ENCODE data around the gene ADAMTS9.

ADAMTS9 gene

GRCh38 chr3:64687781-64688604, at the start of gene ADAMTS9:
ADAMTS9 (minus strand) TSS chr3:64688000; CDS start chr3:64687657, 343 bp downstream.
- DNase-seq, result peak; percentile 54

- DNase-seq, result no peak
Observed at GRCh38 chr3:64732576-64732975, 44.8 kb upstream of the ADAMTS9 start.

GRCh38 chr3:64730681-64731080, 42.9 kb upstream of the ADAMTS9 start:
- DNase-seq, result no peak

GRCh38 chr3:64728994-64729393, 41.2 kb upstream of the ADAMTS9 start:
- DNase-seq, result no peak

GRCh38 chr3:64728428-64728827, 40.6 kb upstream of the ADAMTS9 start:
- no peak for DNase-seq

- DNase-seq, result no peak
Observed at GRCh38 chr3:64726414-64727090, 38.8 kb upstream of the ADAMTS9 start.

GRCh38 chr3:64718976-64719375, 31.2 kb upstream of the ADAMTS9 start:
- no peak for DNase-seq

- DNase-seq, result no peak
Observed at GRCh38 chr3:64717872-64718613, 30.2 kb upstream of the ADAMTS9 start.

- no peak for DNase-seq
Observed at GRCh38 chr3:64717411-64717810, 29.6 kb upstream of the ADAMTS9 start.

GRCh38 chr3:64716110-64716710, 28.4 kb upstream of the ADAMTS9 start:
- DNase-seq, result no peak

- DNase-seq, result no peak
Observed at GRCh38 chr3:64715211-64715982, 27.6 kb upstream of the ADAMTS9 start.

- DNase-seq, result no peak
Observed at GRCh38 chr3:64708456-64708855, 20.7 kb upstream of the ADAMTS9 start.

GRCh38 chr3:64705946-64706345, 18.1 kb upstream of the ADAMTS9 start:
- no peak for DNase-seq

- DNase-seq, result no peak
Observed at GRCh38 chr3:64696896-64697295, 9.1 kb upstream of the ADAMTS9 start.

- DNase-seq, result no peak
Observed at GRCh38 chr3:64694114-64694513, 6.3 kb upstream of the ADAMTS9 start.

GRCh38 chr3:64693031-64693430, 5.2 kb upstream of the ADAMTS9 start:
- DNase-seq, result no peak

- DNase-seq, result peak; percentile 71
Observed at GRCh38 chr3:64691051-64691450, 3.3 kb upstream of the ADAMTS9 start.

GRCh38 chr3:64687086-64687780, 567 bp downstream of the ADAMTS9 start:
- DNase-seq, result no peak

GRCh38 chr3:64686446-64686908, 1.3 kb downstream of the ADAMTS9 start:
- DNase-seq, result peak; percentile 47

GRCh38 chr3:64685800-64686445, 1.9 kb downstream of the ADAMTS9 start:
- peak; percentile 95 for DNase-seq

GRCh38 chr3:64685331-64685799, 2.4 kb downstream of the ADAMTS9 start:
- peak; percentile 69 for DNase-seq

All from T1000 (cell line).